OCI-LY1 (cell line): Measurements from ENCODE around the gene IMPACT.

Experiments used
- H2AFZ ChIP-seq: fragments of 200-600 bp; sonication (generic), shearing (Covaris generic); 2 replicates; pipeline ENCODE4 v1.6.0; 2014; ENCODE audit warnings: antibody characterized with exemption, mild to moderate bottlenecking, low read length
- H3F3A ChIP-seq: fragments of 200-600 bp; sonication (generic), shearing (Covaris generic); 2 replicates; pipeline ENCODE4 v1.6.0; 2014; ENCODE audit warnings: mild to moderate bottlenecking, antibody characterized with exemption, low read length, moderate library complexity; ENCODE audit not compliant: insufficient read depth
- H3K27ac ChIP-seq: fragments of 200-600 bp; sonication (generic); 2 replicates; pipeline ENCODE4 v1.5.1; 2014; ENCODE audit warnings: low read length, mixed run types, mild to moderate bottlenecking, low read depth; ENCODE audit not compliant: poor library complexity, severe bottlenecking
- H3K27me3 ChIP-seq: fragments of 200-600 bp; sonication (generic); 2 replicates; pipeline ENCODE4 v1.6.0; 2014; ENCODE audit warnings: antibody characterized with exemption, mild to moderate bottlenecking, low read length, moderate library complexity; ENCODE audit not compliant: insufficient read depth
- H3K36me3 ChIP-seq: fragments of 200-600 bp; sonication (generic); 2 replicates; pipeline ENCODE4 v1.6.1; 2014; ENCODE audit warnings: mild to moderate bottlenecking, antibody characterized with exemption, low read length, moderate library complexity, mixed read lengths; ENCODE audit not compliant: insufficient read depth
- H3K4me1 ChIP-seq: fragments of 200-600 bp; sonication (generic); 2 replicates; pipeline ENCODE4 v1.5.1; 2014; ENCODE audit warnings: mild to moderate bottlenecking, low read length, moderate library complexity; ENCODE audit not compliant: insufficient read depth, severe bottlenecking
- H3K4me2 ChIP-seq: fragments of 200-600 bp; sonication (generic), shearing (Covaris generic); 2 replicates; pipeline ENCODE4 v1.6.1; 2014; ENCODE audit warnings: low read length
- H3K4me3 ChIP-seq: fragments of 200-600 bp; sonication (generic); 2 replicates; pipeline ENCODE4 v1.5.1; 2014; ENCODE audit warnings: low read length, low read depth, mild to moderate bottlenecking, mixed read lengths; ENCODE audit not compliant: poor library complexity, severe bottlenecking
- H3K79me2 ChIP-seq: fragments of 200-600 bp; shearing (Covaris generic); 2 replicates; pipeline ENCODE4 v1.6.1; 2016; ENCODE audit warnings: mixed run types, low read length, mixed read lengths; ENCODE audit not compliant: insufficient read depth
- H3K9ac ChIP-seq: fragments of 200-600 bp; sonication (generic), shearing (Covaris generic); 2 replicates; pipeline ENCODE4 v1.6.1; 2014; ENCODE audit warnings: mild to moderate bottlenecking, low read length, mixed read lengths
- H3K9me2 ChIP-seq: fragments of 200-600 bp; sonication (generic), shearing (Covaris generic); 2 replicates; pipeline ENCODE4 v1.6.1; 2014; ENCODE audit warnings: low read depth, mild to moderate bottlenecking, low read length, mixed read lengths
- H3K9me3 ChIP-seq: fragments of 200-600 bp; shearing (Covaris generic); 2 replicates; pipeline ENCODE4 v1.6.1; 2014; ENCODE audit warnings: low read length, mixed read lengths
- H4K20me1 ChIP-seq: fragments of 200-600 bp; sonication (generic), shearing (Covaris generic); 2 replicates; pipeline ENCODE4 v1.6.0; 2016; ENCODE audit warnings: mild to moderate bottlenecking, low read length; ENCODE audit not compliant: insufficient read depth
- EZH2 ChIP-seq: fragments of 200-600 bp; sonication (generic), shearing (Covaris generic); IDR thresholded peaks from 2 replicates; pipeline ENCODE4 v1.8.0; 2017; ENCODE audit warnings: borderline replicate concordance, mixed run types, mild to moderate bottlenecking, antibody characterized with exemption, low read length, moderate library complexity, mixed read lengths
- TF ChIP-seq, protein P1 (sequence below): fragments of 200-600 bp; sonication (generic), shearing (Covaris generic); IDR thresholded peaks from 2 replicates; pipeline ENCODE4 v1.5.1; 2017; ENCODE audit warnings: mild to moderate bottlenecking, antibody characterized with exemption, low read length, moderate library complexity, mixed read lengths

Gene IMPACT

DNA sequence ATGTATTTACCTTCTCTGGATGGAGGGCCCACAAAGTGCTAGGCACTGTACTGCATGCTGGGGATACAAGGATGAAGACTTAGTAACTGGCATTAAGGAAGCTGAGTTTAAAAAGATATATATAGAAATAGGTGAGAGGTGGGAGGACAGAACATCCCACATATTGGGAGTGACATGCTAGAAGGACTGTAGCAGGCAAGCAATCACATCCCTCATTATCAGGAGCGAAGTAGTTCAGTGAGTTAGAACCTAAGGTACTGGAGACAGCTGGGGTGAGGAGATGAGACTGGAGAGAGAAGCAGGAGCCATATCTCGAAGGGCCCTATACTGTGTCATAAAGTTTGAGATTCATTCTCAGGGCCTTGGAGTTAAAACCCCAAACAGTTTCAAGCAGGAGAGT, 18.0 kb upstream of the IMPACT start:
- no peaks in the 10 kb centered on the region for H3K9me2 ChIP-seq
- no peaks in the 10 kb centered on the region for H3K27me3 ChIP-seq
- no peaks in the 10 kb centered on the region for H3K9me3 ChIP-seq
- no peak overlapping the region for H2AFZ ChIP-seq
- H4K20me1 ChIP-seq, result no peaks in the 10 kb centered on the region
- H3K36me3 ChIP-seq, result no peaks in the 10 kb centered on the region
- no peak overlapping the region for H3K9ac ChIP-seq
- no peaks in the 10 kb centered on the region for H3K4me1 ChIP-seq
- no peak overlapping the region for H3K27ac ChIP-seq
- H3K4me3 ChIP-seq, result no peak overlapping the region
- H3K4me2 ChIP-seq, result no peak overlapping the region
- no peaks in the 10 kb centered on the region for H3K79me2 ChIP-seq
- no peaks in the 10 kb centered on the region for H3F3A ChIP-seq
- TF ChIP-seq EZH2, result no peak
- TF ChIP-seq, protein P1, sequence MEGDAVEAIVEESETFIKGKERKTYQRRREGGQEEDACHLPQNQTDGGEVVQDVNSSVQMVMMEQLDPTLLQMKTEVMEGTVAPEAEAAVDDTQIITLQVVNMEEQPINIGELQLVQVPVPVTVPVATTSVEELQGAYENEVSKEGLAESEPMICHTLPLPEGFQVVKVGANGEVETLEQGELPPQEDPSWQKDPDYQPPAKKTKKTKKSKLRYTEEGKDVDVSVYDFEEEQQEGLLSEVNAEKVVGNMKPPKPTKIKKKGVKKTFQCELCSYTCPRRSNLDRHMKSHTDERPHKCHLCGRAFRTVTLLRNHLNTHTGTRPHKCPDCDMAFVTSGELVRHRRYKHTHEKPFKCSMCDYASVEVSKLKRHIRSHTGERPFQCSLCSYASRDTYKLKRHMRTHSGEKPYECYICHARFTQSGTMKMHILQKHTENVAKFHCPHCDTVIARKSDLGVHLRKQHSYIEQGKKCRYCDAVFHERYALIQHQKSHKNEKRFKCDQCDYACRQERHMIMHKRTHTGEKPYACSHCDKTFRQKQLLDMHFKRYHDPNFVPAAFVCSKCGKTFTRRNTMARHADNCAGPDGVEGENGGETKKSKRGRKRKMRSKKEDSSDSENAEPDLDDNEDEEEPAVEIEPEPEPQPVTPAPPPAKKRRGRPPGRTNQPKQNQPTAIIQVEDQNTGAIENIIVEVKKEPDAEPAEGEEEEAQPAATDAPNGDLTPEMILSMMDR, result no peak

DNA sequence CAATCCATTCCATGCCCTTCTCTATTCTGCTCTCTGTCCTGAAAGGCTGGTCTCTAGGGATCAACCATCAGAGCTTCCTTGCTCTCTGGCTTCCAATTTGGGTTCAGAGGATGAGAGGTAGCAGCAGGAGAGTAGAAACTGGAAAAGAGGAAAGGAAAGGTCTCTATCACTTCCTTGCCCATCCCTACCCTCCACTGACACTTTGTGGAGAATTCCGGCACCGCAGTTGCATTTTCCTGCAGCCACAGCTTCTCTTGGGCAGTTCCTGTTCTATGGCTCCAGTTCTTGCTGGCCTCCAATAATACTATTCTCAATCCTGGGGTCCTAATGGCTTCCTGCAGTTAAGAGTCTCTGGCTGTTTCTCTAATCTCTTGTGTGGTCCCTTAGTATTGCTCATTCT, 13.3 kb upstream of the IMPACT start:
- Histone ChIP-seq H3K9ac (no peak overlapping the region), H3K9me2 (no peaks in the 10 kb centered on the region), H3K79me2 (no peaks in the 10 kb centered on the region), H4K20me1 (no peaks in the 10 kb centered on the region), H3K4me2 (no peak overlapping the region), H3K4me1 (no peaks in the 10 kb centered on the region), H2AFZ (no peak overlapping the region), H3K4me3 (no peak overlapping the region), H3K27ac (no peak overlapping the region), H3K9me3 (no peaks in the 10 kb centered on the region), H3F3A (no peaks in the 10 kb centered on the region), H3K27me3 (no peaks in the 10 kb centered on the region), H3K36me3 (no peaks in the 10 kb centered on the region)
- TF ChIP-seq, protein P1, result no peak
- no peak for TF ChIP-seq EZH2

- H3K79me2 ChIP-seq, result no peaks in the 10 kb centered on the region
- no peak overlapping the region for H3K9ac ChIP-seq
- no peaks in the 10 kb centered on the region for H4K20me1 ChIP-seq
- no peaks in the 10 kb centered on the region for H3K4me1 ChIP-seq
- H3K27me3 ChIP-seq, result no peaks in the 10 kb centered on the region
- H3K9me3 ChIP-seq, result no peaks in the 10 kb centered on the region
- H3K9me2 ChIP-seq, result no peaks in the 10 kb centered on the region
- H3K36me3 ChIP-seq, result no peaks in the 10 kb centered on the region
- no peak overlapping the region for H2AFZ ChIP-seq
- TF ChIP-seq EZH2, result no peak
- TF ChIP-seq, protein P1, result no peak
- H3F3A ChIP-seq, result no peaks in the 10 kb centered on the region
- no peak overlapping the region for H3K4me2 ChIP-seq
- H3K27ac ChIP-seq, result no peak overlapping the region
- H3K4me3 ChIP-seq, result no peak overlapping the region
These were observed 12.0 kb upstream of the IMPACT start for GRCh38 chr18:24414349-24415003.
